ENCODE results near the gene MIA2.
"Not testable (repeated sequence)": the region's sequence is repeated elsewhere in the genome, so short reads cannot be mapped to it uniquely, and the experiment has no call there.

MIA2 gene

GRCh38 chr14:39322807-39323206 is 89.1 kb downstream of the MIA2 start:
- no peak for DNase-seq (ENCODE audit: low read depth, low spot score)

GRCh38 chr14:39324097-39324496 is 90.4 kb downstream of the MIA2 start:
- DNase-seq (ENCODE audit: low read depth, low spot score): no peak

- DNase-seq (ENCODE audit: low read depth, low spot score): no peak
These were observed 105.3 kb downstream of the MIA2 start for GRCh38 chr14:39339003-39339402.

GRCh38 chr14:39341126-39341525 is 107.4 kb downstream of the MIA2 start:
- DNase-seq (ENCODE audit: low read depth, low spot score): not testable (repeated sequence)

DNA sequence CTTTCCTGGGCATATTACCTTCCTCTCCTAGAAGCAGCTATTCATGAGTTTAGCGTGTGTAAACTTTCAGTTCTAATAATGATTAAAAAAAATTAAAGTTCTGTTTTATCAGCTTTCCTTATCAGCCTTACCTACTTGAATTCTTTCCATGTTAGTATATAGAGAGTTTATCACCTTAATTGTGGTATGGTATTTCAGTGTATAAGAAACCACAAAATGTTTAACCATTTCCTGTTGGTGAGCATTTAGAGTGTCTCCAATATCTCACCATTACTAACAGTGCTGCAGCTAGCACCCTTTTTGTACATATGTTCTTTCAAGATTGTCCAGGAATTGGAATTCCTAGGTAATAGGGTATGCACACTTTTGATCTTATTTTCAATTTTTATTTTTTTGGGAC is 109.1 kb downstream of the MIA2 start:
- no peak for DNase-seq (ENCODE audit: low read depth, low spot score)

GRCh38 chr14:39343614-39344013 is 109.9 kb downstream of the MIA2 start:
- no peak for DNase-seq (ENCODE audit: low read depth, low spot score)

DNA sequence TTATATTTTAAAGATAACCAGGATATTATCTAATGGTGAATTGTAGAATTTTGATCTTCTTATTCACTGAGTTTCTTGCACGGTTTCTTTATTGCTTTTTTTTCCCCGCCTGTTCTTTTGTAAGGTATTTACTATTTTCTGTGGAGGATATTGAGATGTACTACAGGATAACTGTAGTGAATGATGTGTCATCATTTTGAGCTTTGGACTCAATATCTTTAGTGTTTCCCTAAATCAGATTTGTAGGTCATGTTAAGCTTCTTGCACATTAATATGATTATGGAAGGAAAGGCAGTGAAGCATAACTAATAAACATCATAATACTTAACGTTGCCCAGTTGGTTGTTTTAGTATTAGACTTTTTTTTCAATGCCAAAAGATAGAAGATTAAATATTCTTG is 117.2 kb downstream of the MIA2 start:
- DNase-seq (ENCODE audit: low read depth, low spot score): no peak

DNA sequence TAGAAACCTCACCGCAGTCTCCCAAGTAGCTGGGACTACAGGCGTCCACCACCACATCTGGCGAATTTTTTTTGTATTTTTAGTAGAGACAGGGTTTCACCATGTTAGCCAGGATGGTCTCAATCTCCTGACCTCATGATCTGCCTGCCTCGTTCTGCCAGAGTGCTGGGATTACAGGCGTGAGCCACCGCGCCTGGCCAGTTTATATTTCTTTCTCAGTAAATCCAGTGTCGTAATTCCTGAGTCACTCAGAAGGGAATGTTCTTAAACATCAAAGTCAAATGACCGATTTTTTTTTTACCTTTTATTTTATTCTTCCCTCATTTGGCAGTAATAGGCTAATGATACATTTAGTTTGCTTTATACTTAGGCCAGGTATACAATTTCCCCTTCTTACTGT is 118.0 kb downstream of the MIA2 start:
- no peak for DNase-seq (ENCODE audit: low read depth, low spot score)

GRCh38 chr14:39359069-39359468 is 125.4 kb downstream of the MIA2 start:
- DNase-seq (ENCODE audit: low read depth, low spot score): not testable (repeated sequence)

DNA sequence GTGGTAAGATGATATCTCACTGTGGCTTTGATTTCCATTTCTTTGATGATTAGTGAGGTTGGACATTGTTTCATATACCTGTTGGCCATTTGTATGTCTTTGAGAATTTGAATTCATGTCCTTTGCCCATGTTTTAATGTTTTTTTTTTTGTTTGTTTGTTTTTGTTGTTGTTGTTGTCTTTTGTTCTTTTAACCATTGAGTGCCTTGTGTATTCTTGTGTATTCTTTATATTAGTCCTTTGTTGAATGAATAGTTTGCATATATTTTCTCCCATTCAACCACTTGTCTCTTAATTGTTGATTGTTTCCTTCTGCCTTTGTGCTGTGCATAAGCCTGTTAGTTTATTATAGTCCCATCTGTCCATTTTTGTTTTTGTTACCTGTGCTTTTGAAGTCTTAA is 126.6 kb downstream of the MIA2 start:
- no peak for DNase-seq (ENCODE audit: low read depth, low spot score)

DNA sequence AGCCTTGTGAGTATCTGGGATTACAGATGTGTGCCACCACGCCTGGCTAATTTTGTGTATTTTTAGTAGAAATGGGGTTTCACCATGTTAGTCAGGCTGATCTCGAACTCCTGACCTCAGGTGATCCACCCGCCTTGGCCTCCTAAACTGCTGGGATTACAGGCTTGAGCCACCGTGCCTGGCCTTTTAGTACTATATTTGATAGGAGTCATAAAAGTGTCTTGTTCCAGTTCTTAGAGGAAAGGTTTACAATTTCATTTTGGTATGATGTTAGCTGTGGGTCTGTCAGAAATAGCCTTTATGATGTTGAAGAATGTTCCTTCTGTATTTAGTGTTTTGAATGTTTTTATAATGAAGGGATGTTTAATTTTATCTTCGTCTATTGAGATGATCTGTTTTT is 127.8 kb downstream of the MIA2 start:
- not testable (repeated sequence) for DNase-seq (ENCODE audit: low read depth, low spot score)

DNA sequence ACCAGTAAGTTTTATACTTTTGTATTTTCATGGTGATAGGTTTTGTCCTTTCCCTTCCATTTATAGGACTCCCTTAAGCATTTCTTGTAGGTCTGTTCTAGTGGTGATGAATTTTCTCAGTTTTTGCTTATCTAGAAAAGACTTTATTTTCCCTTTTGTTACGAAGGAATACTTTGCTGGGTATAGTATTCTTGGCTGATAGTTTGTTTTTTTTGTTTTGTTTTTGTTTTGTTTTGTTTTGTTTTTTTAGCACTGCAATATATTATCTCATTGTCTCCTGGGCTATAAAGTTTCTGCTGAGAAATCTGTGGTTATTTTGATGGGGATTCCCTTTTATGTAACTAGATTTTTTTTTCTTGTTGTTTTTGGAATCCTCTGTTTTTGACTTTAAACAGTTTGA is 130.8 kb downstream of the MIA2 start:
- DNase-seq (ENCODE audit: low read depth, low spot score): no peak

GRCh38 chr14:39365354-39365753 is 131.6 kb downstream of the MIA2 start:
- DNase-seq (ENCODE audit: low read depth, low spot score): no peak

DNA sequence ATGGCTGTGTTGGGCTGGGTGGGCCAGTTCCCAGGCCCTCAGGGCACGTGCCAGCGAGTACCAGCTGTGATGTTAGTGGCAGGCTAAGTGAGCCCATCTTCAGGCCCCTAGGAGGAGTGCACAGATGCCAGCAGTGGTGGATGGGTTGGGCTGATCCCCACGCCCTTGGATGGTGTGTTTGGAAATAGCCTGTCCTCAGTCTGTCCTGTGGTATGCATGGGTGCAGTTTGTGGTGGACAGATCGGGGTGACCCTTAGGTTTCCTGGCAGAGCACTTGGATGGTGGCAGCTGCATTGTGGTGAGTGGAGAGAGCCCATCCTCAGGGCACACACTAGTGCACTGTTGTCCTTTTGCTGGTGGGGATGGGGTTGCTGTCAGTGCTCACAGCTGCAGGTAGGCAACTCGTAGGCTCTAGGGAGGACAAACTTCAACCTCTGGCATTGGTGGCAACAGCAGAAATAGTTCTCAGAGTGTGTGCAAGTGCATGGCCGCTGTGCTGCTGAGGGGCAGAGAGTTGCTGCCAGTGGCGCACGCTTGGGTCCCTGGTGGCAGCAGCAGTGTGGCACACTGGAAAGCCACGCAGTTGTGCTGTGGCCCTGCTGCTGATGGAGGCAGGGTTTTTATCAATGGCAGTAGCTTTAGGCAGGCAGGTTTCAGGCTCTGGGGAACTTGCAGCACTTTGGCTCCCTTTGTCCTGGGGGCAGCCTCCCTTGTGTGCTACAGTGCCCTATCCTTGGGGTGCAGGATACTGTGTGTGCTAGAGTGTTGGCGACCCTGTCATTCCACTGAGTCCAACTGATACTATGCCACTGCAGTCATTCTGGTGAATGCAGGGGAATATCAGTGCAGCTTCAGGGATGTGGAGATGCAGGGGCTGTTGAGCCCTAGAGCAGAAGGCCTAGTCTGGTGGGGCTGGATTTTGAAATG is 133.0 kb downstream of the MIA2 start:
- no peak for DNase-seq (ENCODE audit: low read depth, low spot score)

GRCh38 chr14:39367387-39367751 is 133.7 kb downstream of the MIA2 start:
- no peak for DNase-seq (ENCODE audit: low read depth, low spot score)

DNA sequence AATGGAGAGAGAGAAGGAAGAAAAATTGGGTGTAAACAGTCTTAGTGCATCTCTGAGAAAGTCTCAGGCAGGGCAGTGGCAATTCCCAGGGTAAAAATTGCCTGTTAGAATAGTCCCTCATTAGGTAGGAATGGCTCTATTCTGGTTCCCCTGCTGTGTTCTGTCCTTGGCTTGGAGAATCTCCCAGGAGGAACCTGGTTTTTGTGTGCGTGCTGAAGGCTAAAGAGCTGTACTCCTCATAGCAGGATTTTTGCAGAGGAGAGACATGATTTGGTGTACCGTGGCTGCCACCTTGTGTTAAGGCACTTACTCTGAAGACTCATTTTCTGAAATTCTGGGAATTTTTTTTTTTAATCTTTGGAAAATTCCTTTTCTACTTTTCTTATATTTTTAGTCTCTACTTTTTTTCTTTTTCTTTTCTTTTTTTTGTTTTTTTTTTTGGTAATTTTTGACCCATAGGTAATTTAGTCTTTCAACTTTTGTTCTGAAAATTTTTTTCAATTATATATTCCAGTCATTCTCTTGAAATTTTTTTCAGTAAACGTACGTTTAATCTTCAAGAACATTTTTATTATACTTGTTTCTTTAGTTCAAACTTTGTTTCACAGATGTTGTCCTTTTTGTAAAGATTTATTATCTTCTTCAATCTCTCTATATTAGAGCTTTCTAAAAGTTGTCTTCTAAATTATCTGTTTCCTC is 134.7 kb downstream of the MIA2 start:
- DNase-seq (ENCODE audit: low read depth, low spot score): no peak

GRCh38 chr14:39369029-39369428 is 135.3 kb downstream of the MIA2 start:
- no peak for DNase-seq (ENCODE audit: low read depth, low spot score)

GRCh38 chr14:39370415-39370814 is 136.7 kb downstream of the MIA2 start:
- DNase-seq (ENCODE audit: low read depth, low spot score): no peak

GRCh38 chr14:39372656-39373055 is 138.9 kb downstream of the MIA2 start:
- no peak for DNase-seq (ENCODE audit: low read depth, low spot score)

DNA sequence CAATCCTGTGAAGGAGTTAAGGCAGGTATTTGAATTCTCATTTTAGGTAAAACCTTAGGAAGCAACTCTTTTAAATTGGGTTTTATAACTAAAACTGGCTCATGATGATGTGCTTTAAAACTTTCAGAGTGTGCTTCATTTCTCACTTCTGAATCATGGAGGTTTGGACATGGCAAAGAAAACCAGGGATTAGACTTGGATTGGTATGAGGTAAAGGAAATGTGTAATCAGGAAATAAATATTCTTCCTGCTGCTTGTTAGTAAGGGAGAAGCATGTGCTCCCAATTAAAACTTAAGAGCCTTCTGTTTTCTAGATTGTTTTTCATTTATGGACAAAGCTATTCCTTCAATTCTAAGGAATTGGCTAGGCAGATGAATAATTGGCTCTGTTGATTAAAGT is 141.1 kb downstream of the MIA2 start:
- DNase-seq (ENCODE audit: low read depth, low spot score): no peak

DNA sequence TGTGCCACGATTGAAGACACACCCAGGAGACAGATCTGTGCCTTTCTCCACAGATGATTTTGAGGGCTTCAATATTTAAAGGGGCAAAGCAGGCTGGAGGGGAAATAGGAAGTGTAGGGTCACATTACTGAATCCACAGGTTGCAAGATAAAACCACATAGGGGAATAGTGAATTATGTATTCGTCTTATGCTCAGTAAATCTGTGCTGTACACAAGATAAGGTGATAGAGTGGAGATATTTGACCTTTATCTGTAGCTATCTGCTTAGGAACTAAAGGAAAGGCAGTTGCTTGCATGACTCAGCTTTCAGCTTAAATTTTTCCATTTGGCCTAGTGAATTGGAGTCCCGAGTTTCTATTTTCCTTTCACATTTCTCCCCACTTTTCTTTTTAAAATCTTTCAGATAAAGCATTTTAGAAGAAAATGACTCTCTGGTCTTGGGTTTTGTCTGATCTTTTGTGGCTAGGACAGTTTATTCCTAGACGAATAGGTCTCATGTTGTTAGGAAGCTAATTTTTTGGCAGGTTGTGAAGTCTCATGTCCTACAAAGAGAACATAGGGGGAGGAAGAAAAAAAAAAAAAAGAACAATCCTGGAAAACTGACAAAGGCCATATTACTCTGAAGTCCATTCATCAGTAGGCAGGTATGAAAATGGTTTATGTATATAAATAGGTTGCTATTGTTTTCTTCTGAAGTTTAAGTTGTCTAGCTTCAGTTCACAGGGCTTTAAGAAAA is 143.1 kb downstream of the MIA2 start:
- no peak for DNase-seq (ENCODE audit: low read depth, low spot score)

GRCh38 chr14:39381366-39381765 is 147.7 kb downstream of the MIA2 start:
- DNase-seq (ENCODE audit: low read depth, low spot score): no peak
